Trophoblast cell (in vitro differentiated cells and primary cell): Measurements from ENCODE around the gene SEPTIN10.

Source experiments
- DNase-seq, 2 donors: peaks; one replicate each; pipeline ENCODE4 v3.0.0-alpha.2; 2016
- H2AFZ ChIP-seq: 2 replicates; pipeline ENCODE4 v1.6.1; 2013; ENCODE audit warnings: low read length, moderate library complexity, mild to moderate bottlenecking; ENCODE audit not compliant: insufficient read depth, poor library complexity
- H2AK5ac ChIP-seq: 2 replicates; pipeline ENCODE4 v1.6.1; 2013; ENCODE audit warnings: mild to moderate bottlenecking, low read length
- H2BK120ac ChIP-seq: 2 replicates; pipeline ENCODE4 v1.6.1; 2013; ENCODE audit warnings: low read length, mild to moderate bottlenecking, moderate library complexity; ENCODE audit not compliant: insufficient read depth, poor library complexity
- H2BK12ac ChIP-seq: 2 replicates; pipeline ENCODE4 v1.6.1; 2013; ENCODE audit warnings: mild to moderate bottlenecking, low read length, moderate library complexity
- H2BK5ac ChIP-seq: 2 replicates; pipeline ENCODE4 v1.6.1; 2013; ENCODE audit warnings: low read length, low read depth, moderate library complexity, mild to moderate bottlenecking; ENCODE audit not compliant: poor library complexity
- H3K14ac ChIP-seq: 2 replicates; pipeline ENCODE4 v1.6.1; 2013; ENCODE audit warnings: mild to moderate bottlenecking, low read length
- H3K18ac ChIP-seq: 2 replicates; pipeline ENCODE4 v1.6.1; 2013; ENCODE audit warnings: mild to moderate bottlenecking, low read length
- H3K23ac ChIP-seq: 2 replicates; pipeline ENCODE4 v1.6.1; 2013; ENCODE audit warnings: low read length
- H3K27ac ChIP-seq: 2 replicates; pipeline ENCODE4 v1.5.1; 2013; ENCODE audit warnings: low read depth, mild to moderate bottlenecking, inconsistent platforms, low read length, moderate library complexity
- H3K27me3 ChIP-seq: 2 replicates; pipeline ENCODE4 v1.6.1; 2013; ENCODE audit warnings: inconsistent platforms, mild to moderate bottlenecking, low read length, moderate library complexity; ENCODE audit not compliant: insufficient read depth
- H3K36me3 ChIP-seq, 2 experiments: 1 replicate in 1 of 2; 2 replicates in 1 of 2; pipeline ENCODE4 v1.6.1; 2013; ENCODE audit warnings: low read length in 2 of 2, mild to moderate bottlenecking in 2 of 2, moderate library complexity in 1 of 2; ENCODE audit not compliant: insufficient read depth in 2 of 2, control insufficient read depth in 1 of 2
- H3K4ac ChIP-seq: 2 replicates; pipeline ENCODE4 v1.6.1; 2013; ENCODE audit warnings: low read depth, mild to moderate bottlenecking, low read length, moderate library complexity
- H3K4me1 ChIP-seq, 2 experiments: 1 replicate in 1 of 2; 2 replicates in 1 of 2; pipeline ENCODE4 v1.6.1; 2013; ENCODE audit warnings: low read length in 2 of 2, mild to moderate bottlenecking in 2 of 2, moderate library complexity in 1 of 2; ENCODE audit not compliant: insufficient read depth in 2 of 2, control insufficient read depth in 1 of 2
- H3K4me2 ChIP-seq: 2 replicates; pipeline ENCODE4 v1.6.1; 2013; ENCODE audit warnings: inconsistent platforms, mild to moderate bottlenecking, low read length, moderate library complexity
- H3K4me3 ChIP-seq: 2 replicates; pipeline ENCODE4 v1.5.1; 2013; ENCODE audit warnings: mild to moderate bottlenecking, low read depth, low read length, inconsistent platforms
- H3K79me1 ChIP-seq: one replicate; pipeline ENCODE4 v1.6.1; 2013; ENCODE audit warnings: low read length
- H3K79me2 ChIP-seq: 2 replicates; pipeline ENCODE4 v1.6.1; 2013; ENCODE audit warnings: low read length, mild to moderate bottlenecking; ENCODE audit not compliant: control insufficient read depth, insufficient read depth, poor library complexity
- H3K9ac ChIP-seq: 2 replicates; pipeline ENCODE4 v1.6.1; 2013; ENCODE audit warnings: mild to moderate bottlenecking, low read length
- H3K9me3 ChIP-seq: 2 replicates; pipeline ENCODE4 v1.6.1; 2013; ENCODE audit warnings: low read depth, mild to moderate bottlenecking, control low read depth, inconsistent platforms, low read length; ENCODE audit not compliant: insufficient read depth
- H4K12ac ChIP-seq: 2 replicates; pipeline ENCODE4 v1.6.1; 2013; ENCODE audit warnings: low read depth, mild to moderate bottlenecking, low read length, moderate library complexity
- H4K8ac ChIP-seq: 2 replicates; pipeline ENCODE4 v1.6.1; 2013; ENCODE audit warnings: low read depth, mild to moderate bottlenecking, low read length, moderate library complexity
- H4K91ac ChIP-seq: one replicate; pipeline ENCODE4 v1.6.1; 2013; ENCODE audit warnings: low read depth, mild to moderate bottlenecking, low read length, moderate library complexity
- WGBS: extraction: QIAGEN DNeasy Blood & Tissue Kit; methylation state at CpG from one replicate; pipeline ENCODE4 v1.1.7; 2013; ENCODE audit warnings: missing lambda C conversion rate; ENCODE audit not compliant: insufficient read length, insufficient coverage; ENCODE audit errors: extremely low coverage; 5-methylcytosine and 5-hydroxymethylcytosine counted together

The SEPTIN10 gene

DNA sequence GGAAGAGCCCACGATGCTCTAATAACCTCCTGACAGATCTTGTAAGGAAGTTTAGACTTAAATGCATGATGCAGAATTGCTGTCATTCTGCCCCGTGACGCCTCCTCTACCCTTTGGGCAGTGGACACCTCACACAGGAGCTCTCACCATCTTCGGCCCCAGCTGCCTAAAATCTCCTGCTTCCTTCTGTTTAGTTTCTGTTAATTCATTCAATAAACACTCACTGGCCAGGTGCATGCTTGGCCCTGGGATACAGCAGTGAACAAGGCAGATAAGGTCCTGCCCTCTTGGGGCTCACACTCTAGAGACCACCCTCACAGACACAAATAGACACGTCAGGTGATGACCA is 81.1 kb downstream of the SEPTIN10 start:
- Histone ChIP-seq H3K36me3 (no peaks in the 10 kb centered on the region), H2BK12ac (no peak overlapping the region), H3K27ac (no peak overlapping the region), H3K4ac (no peak overlapping the region), H2BK120ac (no peak overlapping the region), H4K91ac (no peak overlapping the region), H2BK5ac (no peak overlapping the region), H3K4me2 (no peak overlapping the region), H3K9ac (no peak overlapping the region), H3K18ac (no peak overlapping the region), H3K79me1 (peaks cover 2% of the 10 kb centered on the region), H3K14ac (no peak overlapping the region), H3K4me1 (peaks cover 16 to 27% of the 10 kb centered on the region in 2 experiments), H2AK5ac (no peak overlapping the region), H3K9me3 (peaks cover 7% of the 10 kb centered on the region), H4K8ac (no peak overlapping the region), H3K4me3 (no peak overlapping the region), H3K23ac (no peak overlapping the region), H2AFZ (no peak overlapping the region), H3K27me3 (no peaks in the 10 kb centered on the region), H3K79me2 (no peaks in the 10 kb centered on the region), H4K12ac (no peak overlapping the region)
- no CpG with 5 or more reads among the region's 5 CpGs for WGBS
- DNase-seq: no peak

GRCh38 chr2:109531896-109532727 is 81.7 kb downstream of the SEPTIN10 start:
- H3K4me2 ChIP-seq: no peak overlapping the region
- H2AFZ ChIP-seq: no peak overlapping the region
- peaks cover 6% of the 10 kb centered on the region for H3K9me3 ChIP-seq
- no peak overlapping the region for H4K12ac ChIP-seq
- H2AK5ac ChIP-seq: no peak overlapping the region
- no peaks in the 10 kb centered on the region for H3K27me3 ChIP-seq
- no peak overlapping the region for H3K4ac ChIP-seq
- DNase-seq: no peak
- H3K4me1 ChIP-seq: peaks cover 18 to 28% of the 10 kb centered on the region in 2 experiments
- H4K91ac ChIP-seq: peak overlapping the region; percentile 21
- no peak overlapping the region for H3K27ac ChIP-seq
- peaks cover 2% of the 10 kb centered on the region for H3K79me1 ChIP-seq
- no peak overlapping the region for H4K8ac ChIP-seq
- H2BK12ac ChIP-seq: no peak overlapping the region
- no CpG with 5 or more reads among the region's 10 CpGs for WGBS
- no peak overlapping the region for H3K4me3 ChIP-seq
- H3K9ac ChIP-seq: no peak overlapping the region
- no peak overlapping the region for H3K18ac ChIP-seq
- no peak overlapping the region for H2BK5ac ChIP-seq
- no peaks in the 10 kb centered on the region for H3K79me2 ChIP-seq
- no peak overlapping the region for H3K23ac ChIP-seq
- no peak overlapping the region for H2BK120ac ChIP-seq
- no peaks in the 10 kb centered on the region for H3K36me3 ChIP-seq
- no peak overlapping the region for H3K14ac ChIP-seq

GRCh38 chr2:109531221-109531620 is 82.5 kb downstream of the SEPTIN10 start:
- peaks cover 2% of the 10 kb centered on the region for H3K79me1 ChIP-seq
- WGBS: no CpG with 5 or more reads among the region's 5 CpGs

GRCh38 chr2:109530712-109531111 is 83.1 kb downstream of the SEPTIN10 start:
- Histone ChIP-seq H3K9me3 (peaks cover 6% of the 10 kb centered on the region), H2AK5ac (no peak overlapping the region)

More at GRCh38 chr2:109531221-109531620, 82.5 kb downstream of the SEPTIN10 start:
- H3K4me1 ChIP-seq: peaks cover 20 to 30% of the 10 kb centered on the region in 2 experiments
- no peaks in the 10 kb centered on the region for H3K27me3 ChIP-seq
- H3K14ac ChIP-seq: no peak overlapping the region
- no peak overlapping the region for H2BK5ac ChIP-seq
- H3K18ac ChIP-seq: no peak overlapping the region
- no peak for DNase-seq
- H3K36me3 ChIP-seq: no peaks in the 10 kb centered on the region
- H2BK120ac ChIP-seq: no peak overlapping the region
- H3K23ac ChIP-seq: no peak overlapping the region
- no peak overlapping the region for H4K8ac ChIP-seq
- no peak overlapping the region for H3K27ac ChIP-seq
- no peaks in the 10 kb centered on the region for H3K79me2 ChIP-seq
- no peak overlapping the region for H4K12ac ChIP-seq
- no peak overlapping the region for H3K4ac ChIP-seq
- no peak overlapping the region for H3K9ac ChIP-seq
- no peak overlapping the region for H2AFZ ChIP-seq
- H4K91ac ChIP-seq: no peak overlapping the region
- no peak overlapping the region for H2BK12ac ChIP-seq
- no peak overlapping the region for H3K4me3 ChIP-seq
- H3K4me2 ChIP-seq: no peak overlapping the region
- H2AK5ac ChIP-seq: no peak overlapping the region
- peaks cover 6% of the 10 kb centered on the region for H3K9me3 ChIP-seq

More at GRCh38 chr2:109530712-109531111, 83.1 kb downstream of the SEPTIN10 start:
- Histone ChIP-seq H3K4ac (no peak overlapping the region), H2BK5ac (no peak overlapping the region), H2BK12ac (no peak overlapping the region), H3K4me3 (no peak overlapping the region), H3K9ac (no peak overlapping the region), H2AFZ (no peak overlapping the region), H3K23ac (no peak overlapping the region), H3K18ac (no peak overlapping the region), H4K8ac (no peak overlapping the region), H3K4me1 (peaks cover 20 to 30% of the 10 kb centered on the region in 2 experiments), H3K14ac (no peak overlapping the region), H4K12ac (no peak overlapping the region), H3K27me3 (no peaks in the 10 kb centered on the region), H3K27ac (no peak overlapping the region), H2BK120ac (no peak overlapping the region), H3K79me1 (peaks cover 2% of the 10 kb centered on the region), H3K4me2 (no peak overlapping the region), H3K36me3 (no peaks in the 10 kb centered on the region), H3K79me2 (no peaks in the 10 kb centered on the region), H4K91ac (no peak overlapping the region)
- no CpG with 5 or more reads among the region's 6 CpGs for WGBS
- DNase-seq: no peak
